Neural cell (in vitro differentiated cells): ENCODE results near the gene SYMPK. TPM values are rescaled to one million over a fixed set of nuclear protein-coding genes. Genes with fewer than 3 reads are reported as not detected.
A peak's percentile ranks its signal among the peaks of the same experiment; 100 is the strongest.

ENCODE experiments used
- H2AFZ ChIP-seq: fragments of 200-600, 300-800 bp; sonication (generic), shearing (Covaris generic); 2 replicates; pipeline ENCODE4 v1.6.0; 2014; ENCODE audit warnings: low read depth, mild to moderate bottlenecking, antibody characterized with exemption, low read length, moderate library complexity
- H3F3A ChIP-seq: fragments of 200-600 bp; shearing (Covaris generic); 2 replicates; pipeline ENCODE4 v1.6.1; 2016; ENCODE audit warnings: mild to moderate bottlenecking, moderate library complexity, mixed read lengths, antibody characterized with exemption, low read length; ENCODE audit not compliant: insufficient read depth, poor library complexity, severe bottlenecking
- H3K27ac ChIP-seq: fragments of 200-600, 300-800 bp; sonication (generic), shearing (Covaris generic); 2 replicates; pipeline ENCODE4 v1.5.1; 2014; ENCODE audit warnings: mild to moderate bottlenecking, low read length, moderate library complexity
- H3K27me3 ChIP-seq: fragments of 300-800, 200-600 bp; sonication (generic), shearing (Covaris generic); 2 replicates; pipeline ENCODE4 v1.6.0; 2014; ENCODE audit warnings: mild to moderate bottlenecking, low read depth, low read length, moderate library complexity; ENCODE audit not compliant: insufficient read depth
- H3K36me3 ChIP-seq: fragments of 300-800, 200-600 bp; sonication (generic), shearing (Covaris generic); 2 replicates; pipeline ENCODE4 v1.5.1; 2014; ENCODE audit warnings: mild to moderate bottlenecking, antibody characterized with exemption, low read length, moderate library complexity; ENCODE audit not compliant: insufficient read depth
- H3K4me2 ChIP-seq: fragments of 300-800, 200-600 bp; sonication (generic), shearing (Covaris generic); 2 replicates; pipeline ENCODE4 v1.6.0; 2014; ENCODE audit warnings: mild to moderate bottlenecking, low read length
- H3K4me3 ChIP-seq: fragments of 300-800, 200-600 bp; sonication (generic), shearing (Covaris generic); 2 replicates; pipeline ENCODE4 v1.5.1; 2014; ENCODE audit warnings: mild to moderate bottlenecking, low read length, moderate library complexity
- H3K79me2 ChIP-seq: fragments of 200-600 bp; shearing (Covaris generic); replicated peaks from 2 replicates; pipeline ENCODE4 v1.6.0; 2014; ENCODE audit warnings: mild to moderate bottlenecking, low read length, moderate library complexity; ENCODE audit not compliant: insufficient read depth
- H3K9ac ChIP-seq: fragments of 300-800, 200-600 bp; sonication (generic), shearing (Covaris generic); 2 replicates; pipeline ENCODE4 v1.6.1; 2016; ENCODE audit warnings: mild to moderate bottlenecking, low read length, mixed read lengths
- H3K9me2 ChIP-seq: fragments of 200-600 bp; shearing (Covaris generic); 2 replicates; pipeline ENCODE4 v1.6.1; 2016; ENCODE audit warnings: mild to moderate bottlenecking, low read length, mixed read lengths; ENCODE audit not compliant: insufficient read depth
- H3K9me3 ChIP-seq: fragments of 200-600, 300-800 bp; sonication (generic), shearing (Covaris generic); 2 replicates; pipeline ENCODE4 v1.6.1; 2016; ENCODE audit warnings: mild to moderate bottlenecking, mixed run types, low read length, moderate library complexity, mixed read lengths
- H4K20me1 ChIP-seq: fragments of 200-600 bp; shearing (Covaris generic); 2 replicates; pipeline ENCODE4 v1.6.1; 2016; ENCODE audit warnings: mild to moderate bottlenecking, mixed run types; ENCODE audit not compliant: insufficient read depth
- EP300 ChIP-seq: fragments of 450-650 bp; conservative IDR thresholded peaks from 2 replicates; pipeline ENCODE4 v1.6.1; 2014; ENCODE audit warnings: antibody characterized with exemption, mild to moderate bottlenecking, moderate library complexity; ENCODE audit not compliant: poor library complexity, severe bottlenecking
- EZH2 ChIP-seq: fragments of 200-600, 300-800 bp; shearing (Covaris generic), sonication (generic); IDR thresholded peaks from 2 replicates; pipeline ENCODE4 v1.6.1; 2014; ENCODE audit warnings: antibody characterized with exemption, low read length, borderline replicate concordance, mild to moderate bottlenecking; ENCODE audit not compliant: insufficient read depth, poor library complexity, severe bottlenecking
- MXI1 ChIP-seq: fragments of 450-650 bp; conservative IDR thresholded peaks from 2 replicates; pipeline ENCODE4 v1.6.1; 2014; ENCODE audit warnings: antibody characterized with exemption, mild to moderate bottlenecking; ENCODE audit not compliant: poor library complexity, severe bottlenecking
- POLR2AphosphoS5 ChIP-seq: IDR thresholded peaks from 2 replicates; pipeline ENCODE4 v1.6.1; 2012
- RAD21 ChIP-seq: fragments of 450-650 bp; conservative IDR thresholded peaks from 2 replicates; pipeline ENCODE4 v1.6.1; 2014; ENCODE audit warnings: antibody characterized with exemption, mild to moderate bottlenecking, moderate library complexity
- SMC3 ChIP-seq: fragments of 450-650 bp; conservative IDR thresholded peaks from 2 replicates; pipeline ENCODE4 v1.6.1; 2014; ENCODE audit warnings: antibody characterized with exemption, mild to moderate bottlenecking, moderate library complexity; ENCODE audit not compliant: poor library complexity
- TAF1 ChIP-seq: IDR thresholded peaks from 2 replicates; pipeline ENCODE4 v1.6.1; 2012; ENCODE audit warnings: low read depth
- polyA plus RNA-seq: library from polyadenylated mRNA; depleted of rRNA; stranded (reverse); fragments of >200 nt; gene quantifications from 2 replicates; pipeline ENCODE4 v1.2.3, GENCODE V29; 2014
- TF ChIP-seq, protein P1 (sequence below): fragments of 450-650 bp; IDR thresholded peaks from 2 replicates; pipeline ENCODE4 v1.5.1; 2014; ENCODE audit warnings: antibody characterized with exemption, mild to moderate bottlenecking, moderate library complexity; ENCODE audit not compliant: poor library complexity, severe bottlenecking
- TF ChIP-seq, protein P2 (sequence below): IDR thresholded peaks from 2 replicates; pipeline ENCODE4 v1.6.1; 2012; ENCODE audit warnings: borderline replicate concordance

The SYMPK gene
- polyA plus RNA-seq, 1 donor from 2014 or later, result 22.2 TPM

DNA sequence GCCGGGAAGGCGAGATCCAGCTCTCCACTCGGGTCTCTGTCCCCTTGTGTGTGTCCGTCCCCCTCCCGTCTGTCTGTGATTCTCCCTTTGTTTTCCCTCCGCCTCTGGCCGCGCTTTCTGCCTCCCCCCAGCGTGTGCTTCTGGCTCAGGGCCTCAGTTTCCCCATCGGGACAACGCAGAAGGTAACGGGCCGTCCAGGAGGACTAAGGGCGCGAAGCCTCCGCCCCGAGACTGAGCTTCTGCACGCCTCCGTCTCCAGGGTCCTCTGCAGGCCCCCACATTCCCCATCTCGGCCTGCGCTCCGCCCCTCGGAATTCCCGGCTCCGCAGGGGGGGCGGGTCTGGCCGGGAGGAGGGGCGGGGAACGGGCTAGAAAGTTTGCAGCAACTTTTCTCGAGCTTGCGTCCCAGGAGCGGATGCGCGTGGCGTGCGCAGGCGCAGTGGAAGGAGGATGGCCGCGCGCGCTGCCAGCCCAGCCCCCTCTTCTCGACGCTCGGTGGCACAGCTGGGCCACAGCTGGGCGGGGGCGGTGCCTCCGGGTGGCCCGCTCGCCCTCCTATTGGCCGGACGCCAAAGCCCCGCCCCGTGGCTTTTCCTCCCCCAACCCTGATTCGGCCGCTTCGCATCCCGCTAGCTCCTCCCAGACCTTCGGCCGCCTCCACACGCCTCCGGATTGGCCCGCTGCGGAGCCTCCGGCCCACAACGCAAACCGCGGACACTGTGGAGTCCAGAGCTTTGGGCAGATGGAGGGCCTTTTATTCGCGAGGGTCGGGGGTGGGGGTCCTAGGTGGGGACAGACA is 93.8 kb downstream of the SYMPK start, which contains the start of gene SIX5:
Gene SIX5 (minus strand): TSS at position 269 of the 799 bp plus-strand sequence. CDS start 408 bp downstream, outside the sequence.
- Histone ChIP-seq H4K20me1 (no peaks in the 10 kb centered on the region), H2AFZ (no peak within 1 kb of the TSS), H3K9me3 (no peaks in the 10 kb centered on the region), H3K36me3 (no peaks in the 10 kb centered on the region), H3K9me2 (no peaks in the 10 kb centered on the region), H3K79me2 (no peaks in the 10 kb centered on the region), H3K27ac (peak within 1 kb of the TSS; percentile 73), H3K4me3 (peak within 1 kb of the TSS; percentile 68), H3F3A (no peaks in the 10 kb centered on the region), H3K27me3 (peaks cover 22% of the 10 kb centered on the region), H3K9ac (peak within 1 kb of the TSS; percentile 66), H3K4me2 (peak within 1 kb of the TSS; percentile 82)
- peak; percentile 30 for TF ChIP-seq EP300
- TF ChIP-seq, protein P1, sequence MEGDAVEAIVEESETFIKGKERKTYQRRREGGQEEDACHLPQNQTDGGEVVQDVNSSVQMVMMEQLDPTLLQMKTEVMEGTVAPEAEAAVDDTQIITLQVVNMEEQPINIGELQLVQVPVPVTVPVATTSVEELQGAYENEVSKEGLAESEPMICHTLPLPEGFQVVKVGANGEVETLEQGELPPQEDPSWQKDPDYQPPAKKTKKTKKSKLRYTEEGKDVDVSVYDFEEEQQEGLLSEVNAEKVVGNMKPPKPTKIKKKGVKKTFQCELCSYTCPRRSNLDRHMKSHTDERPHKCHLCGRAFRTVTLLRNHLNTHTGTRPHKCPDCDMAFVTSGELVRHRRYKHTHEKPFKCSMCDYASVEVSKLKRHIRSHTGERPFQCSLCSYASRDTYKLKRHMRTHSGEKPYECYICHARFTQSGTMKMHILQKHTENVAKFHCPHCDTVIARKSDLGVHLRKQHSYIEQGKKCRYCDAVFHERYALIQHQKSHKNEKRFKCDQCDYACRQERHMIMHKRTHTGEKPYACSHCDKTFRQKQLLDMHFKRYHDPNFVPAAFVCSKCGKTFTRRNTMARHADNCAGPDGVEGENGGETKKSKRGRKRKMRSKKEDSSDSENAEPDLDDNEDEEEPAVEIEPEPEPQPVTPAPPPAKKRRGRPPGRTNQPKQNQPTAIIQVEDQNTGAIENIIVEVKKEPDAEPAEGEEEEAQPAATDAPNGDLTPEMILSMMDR, result no peak
- TF ChIP-seq, protein P2, sequence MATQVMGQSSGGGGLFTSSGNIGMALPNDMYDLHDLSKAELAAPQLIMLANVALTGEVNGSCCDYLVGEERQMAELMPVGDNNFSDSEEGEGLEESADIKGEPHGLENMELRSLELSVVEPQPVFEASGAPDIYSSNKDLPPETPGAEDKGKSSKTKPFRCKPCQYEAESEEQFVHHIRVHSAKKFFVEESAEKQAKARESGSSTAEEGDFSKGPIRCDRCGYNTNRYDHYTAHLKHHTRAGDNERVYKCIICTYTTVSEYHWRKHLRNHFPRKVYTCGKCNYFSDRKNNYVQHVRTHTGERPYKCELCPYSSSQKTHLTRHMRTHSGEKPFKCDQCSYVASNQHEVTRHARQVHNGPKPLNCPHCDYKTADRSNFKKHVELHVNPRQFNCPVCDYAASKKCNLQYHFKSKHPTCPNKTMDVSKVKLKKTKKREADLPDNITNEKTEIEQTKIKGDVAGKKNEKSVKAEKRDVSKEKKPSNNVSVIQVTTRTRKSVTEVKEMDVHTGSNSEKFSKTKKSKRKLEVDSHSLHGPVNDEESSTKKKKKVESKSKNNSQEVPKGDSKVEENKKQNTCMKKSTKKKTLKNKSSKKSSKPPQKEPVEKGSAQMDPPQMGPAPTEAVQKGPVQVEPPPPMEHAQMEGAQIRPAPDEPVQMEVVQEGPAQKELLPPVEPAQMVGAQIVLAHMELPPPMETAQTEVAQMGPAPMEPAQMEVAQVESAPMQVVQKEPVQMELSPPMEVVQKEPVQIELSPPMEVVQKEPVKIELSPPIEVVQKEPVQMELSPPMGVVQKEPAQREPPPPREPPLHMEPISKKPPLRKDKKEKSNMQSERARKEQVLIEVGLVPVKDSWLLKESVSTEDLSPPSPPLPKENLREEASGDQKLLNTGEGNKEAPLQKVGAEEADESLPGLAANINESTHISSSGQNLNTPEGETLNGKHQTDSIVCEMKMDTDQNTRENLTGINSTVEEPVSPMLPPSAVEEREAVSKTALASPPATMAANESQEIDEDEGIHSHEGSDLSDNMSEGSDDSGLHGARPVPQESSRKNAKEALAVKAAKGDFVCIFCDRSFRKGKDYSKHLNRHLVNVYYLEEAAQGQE, result no peak
- no peak for TF ChIP-seq TAF1

DNA sequence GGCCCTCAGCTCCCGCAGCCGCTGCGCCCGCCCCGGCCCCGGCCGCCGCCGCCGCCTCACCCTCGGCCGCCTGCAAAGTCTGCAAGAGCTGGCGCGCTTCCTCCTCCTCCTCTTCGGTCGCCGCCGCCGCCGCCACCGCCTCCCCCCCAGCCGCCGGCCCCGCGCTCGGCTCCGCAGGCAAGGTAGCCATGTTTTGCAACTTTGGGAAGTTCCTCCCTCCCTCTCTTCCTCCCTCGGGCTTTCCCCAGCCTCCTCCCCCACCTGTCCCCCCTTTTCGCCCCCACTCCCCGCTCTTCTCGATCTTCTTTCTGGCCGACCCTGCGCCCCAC is 94.3 kb downstream of the SYMPK start:
- no peak for TF ChIP-seq TAF1
- no peak for TF ChIP-seq RAD21
- TF ChIP-seq EP300, result no peak
- TF ChIP-seq SMC3, result no peak
- no peak for TF ChIP-seq EZH2
- TF ChIP-seq, protein P2, result no peak
- TF ChIP-seq, protein P1, result no peak
- no peak for TF ChIP-seq POLR2AphosphoS5
- TF ChIP-seq MXI1, result no peak
- H3K9me2 ChIP-seq, result no peaks in the 10 kb centered on the region
- H3K4me3 ChIP-seq, result peak overlapping the region; percentile 68
- H3K79me2 ChIP-seq, result no peaks in the 10 kb centered on the region
- peaks cover 22% of the 10 kb centered on the region for H3K27me3 ChIP-seq
- no peak overlapping the region for H3K9ac ChIP-seq
- H3K9me3 ChIP-seq, result no peaks in the 10 kb centered on the region
- no peak overlapping the region for H2AFZ ChIP-seq
- no peak overlapping the region for H3K27ac ChIP-seq
- no peaks in the 10 kb centered on the region for H4K20me1 ChIP-seq
- no peaks in the 10 kb centered on the region for H3F3A ChIP-seq
- peak overlapping the region; percentile 82 for H3K4me2 ChIP-seq
- H3K36me3 ChIP-seq, result no peaks in the 10 kb centered on the region
